Fibroblast of mammary gland (primary cell): Measurements from ENCODE around the gene ANKRD44.
A peak's percentile ranks its signal among the peaks of the same experiment; 100 is the strongest.

ENCODE experiments used
- DNase-seq: peaks from one replicate; pipeline ENCODE4 v3.0.0-alpha.2; 2010; ENCODE audit warnings: low read depth
- H3K4me3 ChIP-seq: 2 replicates; pipeline ENCODE4 v1.5.1; 2011; ENCODE audit warnings: low read depth, mild to moderate bottlenecking, low read length, moderate library complexity; ENCODE audit not compliant: control insufficient read depth
- TF ChIP-seq, protein P1 (sequence below): conservative IDR thresholded peaks from 2 replicates; pipeline ENCODE4 v1.5.1; 2011; ENCODE audit warnings: low read depth, low read length, inconsistent platforms; ENCODE audit not compliant: control insufficient read depth, insufficient read depth

ANKRD44 gene

DNA sequence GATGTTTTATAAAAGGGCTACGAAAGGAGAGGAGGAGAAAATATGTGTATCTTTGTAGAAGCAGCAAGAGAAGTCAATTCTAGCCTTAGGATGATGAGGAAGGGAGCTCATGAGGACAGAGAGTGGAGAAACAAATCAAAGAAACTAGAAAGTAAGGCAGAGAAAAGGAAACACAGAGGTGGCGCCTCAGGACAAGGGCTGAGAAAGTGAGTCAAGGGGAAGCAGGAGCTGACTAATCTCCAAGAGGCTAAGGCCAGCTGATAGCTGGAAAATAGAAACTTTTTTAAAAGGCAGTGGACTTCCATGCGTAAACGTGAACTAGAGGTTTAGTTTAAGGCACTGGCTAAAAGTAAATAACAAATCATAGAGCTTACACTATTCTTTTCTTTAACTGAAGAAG is 173.3 kb downstream of the ANKRD44 start:
- no peak overlapping the region for H3K4me3 ChIP-seq
- DNase-seq = peak; percentile 66
- TF ChIP-seq, protein P1, sequence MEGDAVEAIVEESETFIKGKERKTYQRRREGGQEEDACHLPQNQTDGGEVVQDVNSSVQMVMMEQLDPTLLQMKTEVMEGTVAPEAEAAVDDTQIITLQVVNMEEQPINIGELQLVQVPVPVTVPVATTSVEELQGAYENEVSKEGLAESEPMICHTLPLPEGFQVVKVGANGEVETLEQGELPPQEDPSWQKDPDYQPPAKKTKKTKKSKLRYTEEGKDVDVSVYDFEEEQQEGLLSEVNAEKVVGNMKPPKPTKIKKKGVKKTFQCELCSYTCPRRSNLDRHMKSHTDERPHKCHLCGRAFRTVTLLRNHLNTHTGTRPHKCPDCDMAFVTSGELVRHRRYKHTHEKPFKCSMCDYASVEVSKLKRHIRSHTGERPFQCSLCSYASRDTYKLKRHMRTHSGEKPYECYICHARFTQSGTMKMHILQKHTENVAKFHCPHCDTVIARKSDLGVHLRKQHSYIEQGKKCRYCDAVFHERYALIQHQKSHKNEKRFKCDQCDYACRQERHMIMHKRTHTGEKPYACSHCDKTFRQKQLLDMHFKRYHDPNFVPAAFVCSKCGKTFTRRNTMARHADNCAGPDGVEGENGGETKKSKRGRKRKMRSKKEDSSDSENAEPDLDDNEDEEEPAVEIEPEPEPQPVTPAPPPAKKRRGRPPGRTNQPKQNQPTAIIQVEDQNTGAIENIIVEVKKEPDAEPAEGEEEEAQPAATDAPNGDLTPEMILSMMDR = no peak

DNA sequence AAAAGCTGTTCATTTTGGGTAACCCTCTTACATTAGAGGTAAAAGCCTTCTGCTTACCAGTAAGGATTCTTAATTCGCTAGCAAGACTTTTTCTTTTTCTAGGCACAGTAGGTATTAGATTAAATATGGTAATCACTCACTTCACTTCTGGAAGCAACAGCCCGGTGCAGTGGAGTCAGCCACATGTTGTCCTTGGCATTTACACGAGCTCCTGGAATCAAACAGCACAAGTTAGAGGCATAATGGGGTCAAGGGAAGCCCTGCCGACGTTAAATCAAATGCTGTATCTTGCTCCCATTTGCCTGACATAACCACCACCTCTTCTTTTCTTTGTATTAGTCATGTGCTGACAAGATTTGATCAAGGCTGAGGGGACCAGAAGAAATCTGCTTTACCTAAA is 174.1 kb downstream of the ANKRD44 start:
- DNase-seq = no peak
- TF ChIP-seq, protein P1 = no peak
- H3K4me3 ChIP-seq = no peak overlapping the region

DNA sequence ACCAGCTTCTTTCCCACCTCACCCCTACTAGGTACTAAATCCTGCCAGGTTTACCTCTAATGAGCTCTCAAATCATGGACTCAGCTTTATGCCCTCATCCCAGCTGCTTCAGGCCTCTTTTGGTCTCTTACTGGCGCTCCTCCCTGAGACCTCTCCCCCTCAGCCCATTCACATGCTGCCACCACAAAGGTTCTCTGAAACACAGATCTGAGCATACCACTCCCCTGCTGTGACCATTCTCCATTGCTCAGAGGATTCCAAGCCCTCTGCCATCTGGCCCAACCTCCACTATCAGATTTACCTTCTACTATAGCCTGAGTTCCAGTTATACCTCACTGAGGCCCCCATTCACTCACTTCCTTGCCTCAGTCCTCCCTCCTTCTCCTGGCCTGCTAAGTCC is 174.8 kb downstream of the ANKRD44 start:
- DNase-seq = no peak
- TF ChIP-seq, protein P1 = no peak
- H3K4me3 ChIP-seq = no peak overlapping the region

GRCh38 chr2:197134206-197134605 is 176.4 kb downstream of the ANKRD44 start:
- DNase-seq = no peak
- TF ChIP-seq, protein P1 = no peak
- H3K4me3 ChIP-seq = no peak overlapping the region

DNA sequence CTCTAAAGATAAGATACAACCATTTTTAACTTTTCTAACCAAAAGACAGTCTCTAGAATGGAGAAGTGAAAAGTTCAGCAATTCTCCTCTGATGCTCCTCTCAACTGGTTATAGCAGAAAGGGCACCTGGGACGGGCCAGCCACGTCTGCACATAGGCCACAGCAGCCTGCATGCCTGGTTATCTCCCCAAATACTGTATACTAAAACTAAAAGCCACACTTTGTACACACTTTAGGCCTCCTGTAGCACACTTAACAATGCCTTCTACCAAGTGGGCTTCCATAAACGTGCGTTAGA is 179.1 kb downstream of the ANKRD44 start:
- no peak overlapping the region for H3K4me3 ChIP-seq
- TF ChIP-seq, protein P1 = no peak
- DNase-seq = no peak

GRCh38 chr2:197130318-197130717 is 180.3 kb downstream of the ANKRD44 start:
- no peak overlapping the region for H3K4me3 ChIP-seq
- TF ChIP-seq, protein P1 = no peak
- DNase-seq = no peak

- no peak overlapping the region for H3K4me3 ChIP-seq
- no peak for DNase-seq
- TF ChIP-seq, protein P1 = no peak
These were observed 181.7 kb downstream of the ANKRD44 start for GRCh38 chr2:197128897-197129296.
